A549 treated with Mapracorat at 1 μM for 4 hours (cell line): ENCODE measurements around the gene CBLN3. TPM values are rescaled to one million over a fixed set of nuclear protein-coding genes. Genes with fewer than 3 reads are reported as not detected.

Experiments
- total RNA-seq: library from RNA; stranded (reverse); fragments of 200-300 nt; extraction: Qiagen RNA extraction; gene quantifications from 5 replicates; pipeline ENCODE4 v1.2.3, GENCODE V29; 2022

Gene CBLN3
- 0.77 to 1.2 TPM (median 1.1 TPM) in 5 replicates for total RNA-seq

DNA sequence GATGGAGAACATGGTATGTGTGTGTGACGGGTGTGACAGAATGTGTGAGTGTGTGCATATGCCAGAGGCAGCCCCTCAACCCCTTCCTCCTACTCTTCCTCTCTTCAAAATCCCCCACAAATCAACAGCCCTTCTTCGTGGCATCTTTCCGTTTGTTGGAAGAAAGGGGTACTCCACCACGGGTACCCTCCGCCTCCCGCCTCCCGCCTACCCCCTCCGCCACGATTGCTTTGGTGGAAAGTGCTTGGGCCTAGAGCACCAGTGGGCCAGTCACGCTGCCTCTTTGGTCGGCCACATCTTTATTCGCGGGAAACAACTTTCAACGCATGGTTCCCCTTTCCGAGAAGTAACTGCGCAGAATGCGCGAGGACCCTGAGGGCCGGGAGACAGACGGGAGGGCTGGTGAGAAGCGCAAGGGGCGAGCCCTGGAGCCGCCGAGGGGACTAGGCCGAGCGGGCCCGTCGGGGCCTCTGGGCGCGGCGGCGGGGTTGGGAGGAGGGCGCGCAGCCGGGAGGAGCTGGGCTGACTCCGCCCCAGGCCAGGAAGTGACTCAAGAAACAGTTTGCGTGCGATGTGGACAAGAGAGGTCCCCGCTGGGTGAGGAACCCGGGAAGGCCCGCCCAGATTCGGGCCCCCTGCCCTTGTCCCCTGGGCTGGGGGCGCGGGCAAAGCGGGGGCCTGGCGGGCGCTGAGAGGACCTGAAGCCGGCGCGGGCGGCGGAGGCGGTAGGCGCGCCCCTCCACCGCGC, at the start of gene CBLN3, which contains the start of gene KHNYN:
Gene CBLN3, minus strand, starts transcription at position 274 of the 748 bp plus-strand sequence. CDS start 614 bp downstream, outside the sequence.
Gene KHNYN, plus strand, starts transcription at position 560 of the 748 bp plus-strand sequence. CDS start 777 bp downstream, outside the sequence.

DNA sequence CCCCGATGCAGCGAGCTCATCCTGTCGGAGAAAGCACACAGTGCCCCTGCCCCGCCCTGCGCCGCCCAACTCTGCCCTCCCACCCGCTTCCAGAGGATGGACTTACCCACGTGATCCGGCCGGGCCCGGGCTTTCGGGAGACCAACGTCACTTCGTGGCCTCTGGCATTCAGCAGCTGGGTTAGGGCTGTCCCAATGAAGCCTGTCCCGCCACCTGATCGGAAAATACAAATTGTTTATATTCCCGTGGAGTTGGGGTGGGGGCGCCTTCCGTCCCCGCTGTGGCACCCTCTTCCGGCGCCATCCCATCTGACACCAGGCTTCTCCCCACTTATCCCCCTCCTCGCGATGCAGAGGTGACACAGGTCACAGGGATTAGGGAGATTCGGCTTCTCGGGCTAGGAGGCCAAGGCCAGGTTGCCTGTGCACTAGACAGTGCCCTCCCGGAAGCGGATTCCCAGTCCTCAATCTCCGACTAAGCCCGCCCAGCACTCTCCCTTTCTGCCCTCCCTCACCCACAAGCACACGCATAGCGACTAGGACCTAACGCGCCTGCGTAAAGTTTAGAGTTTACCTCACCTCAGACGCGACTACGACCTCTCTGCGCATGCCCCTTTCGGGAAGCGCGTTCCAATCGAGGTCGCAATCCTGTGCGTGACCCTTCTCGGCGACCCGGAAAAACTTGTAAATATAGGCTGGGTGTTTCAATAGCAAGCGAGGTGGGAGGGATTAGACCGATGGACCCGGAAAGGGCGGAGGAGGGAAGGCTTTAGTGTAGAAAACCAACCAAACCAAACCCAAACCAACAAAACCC, 13.0 kb upstream of the CBLN3 start, which contains the start of gene SDR39U1:
Gene SDR39U1, minus strand, starts transcription at position 537 of the 813 bp plus-strand sequence. Its CDS starts 7 bp downstream, at position 530.

DNA sequence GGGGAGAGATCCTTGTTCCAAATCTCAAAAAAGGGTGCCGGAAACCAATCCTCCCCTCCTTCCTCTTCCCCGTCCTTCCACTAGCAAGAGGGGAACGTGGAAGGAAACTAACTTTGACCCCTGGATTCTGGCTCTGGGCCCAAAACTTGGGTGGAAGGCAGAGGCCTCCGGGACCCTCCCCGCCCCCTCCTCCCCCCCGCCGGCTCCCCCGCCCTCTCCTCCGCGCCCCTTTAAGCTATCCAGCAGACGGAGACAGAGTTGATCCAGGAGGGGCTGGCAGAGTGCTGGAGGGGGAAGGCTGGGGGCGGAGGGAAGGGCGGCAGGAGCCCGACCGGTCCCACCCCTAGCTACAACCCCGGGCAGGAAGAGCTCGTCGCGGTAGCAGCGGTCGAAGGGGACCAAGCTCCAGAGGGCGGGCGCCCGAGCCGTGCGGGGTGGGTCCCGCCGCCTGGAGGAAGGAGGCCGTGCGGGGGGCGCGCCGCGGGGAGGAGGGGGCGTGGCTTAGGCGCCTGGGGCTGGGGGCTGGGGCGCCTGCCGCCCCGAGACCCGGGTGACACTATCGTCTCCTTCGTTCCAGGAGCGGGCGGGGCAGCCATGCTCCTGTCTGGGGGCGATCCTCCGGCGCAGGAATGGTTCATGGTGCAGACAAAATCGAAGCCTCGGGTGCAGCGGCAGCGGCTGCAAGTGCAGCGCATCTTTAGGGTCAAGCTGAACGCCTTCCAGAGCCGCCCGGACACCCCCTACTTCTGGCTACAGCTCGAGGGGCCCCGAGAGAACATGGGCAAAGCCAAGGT, 30.6 kb downstream of the CBLN3 start, which contains the start of gene NYNRIN:
Gene NYNRIN, plus strand, starts transcription at position 351 of the 794 bp plus-strand sequence. Its CDS starts 244 bp downstream, at position 595.

Other genes starting within 250 kb of the CBLN3 start
- 72.5 to 89.6 TPM (median 84.6 TPM) in 5 replicates for gene IPO4, start 240.9 kb downstream of the CBLN3 start, total RNA-seq
- gene TM9SF1, start 234.2 kb downstream of the CBLN3 start, total RNA-seq = 58.4 to 64.8 TPM (median 63.8 TPM) in 5 replicates
- not detected in 5 replicates for gene TSSK4, start 224.0 kb downstream of the CBLN3 start, total RNA-seq
- gene CHMP4A, start 216.2 kb downstream of the CBLN3 start, total RNA-seq = 75.9 to 98.1 TPM (median 81.6 TPM) in 5 replicates
- 29.1 to 34.2 TPM (median 30.7 TPM) in 5 replicates for gene MDP1, start 213.6 kb downstream of the CBLN3 start, total RNA-seq
- 450 to 490 TPM (median 458 TPM) in 5 replicates for gene NEDD8, start 197.3 kb downstream of the CBLN3 start, total RNA-seq
- 54.1 to 66.3 TPM (median 57.2 TPM) in 5 replicates for gene GMPR2, start 196.7 kb downstream of the CBLN3 start, total RNA-seq
- 34.4 to 39.3 TPM (median 36.4 TPM) in 5 replicates for gene TINF2, start 187.0 kb downstream of the CBLN3 start, total RNA-seq
- gene TGM1, start 166.5 kb downstream of the CBLN3 start, total RNA-seq = 0.89 to 1.9 TPM (median 1.4 TPM) in 5 replicates
- gene RABGGTA, start 158.1 kb downstream of the CBLN3 start, total RNA-seq = 15.5 to 19.8 TPM (median 17.5 TPM) in 5 replicates
- gene DHRS1, start 129.9 kb downstream of the CBLN3 start, total RNA-seq = 10.4 to 14.5 TPM (median 11.6 TPM) in 5 replicates
- 13.5 to 16.8 TPM (median 15.9 TPM) in 5 replicates for gene NOP9, start 129.8 kb downstream of the CBLN3 start, total RNA-seq
- gene CIDEB, start 121.7 kb downstream of the CBLN3 start, total RNA-seq = 0.08 to 0.24 TPM (median 0.17 TPM) in 5 replicates
- 2.1 to 5.7 TPM (median 4.5 TPM) in 5 replicates for gene LTB4R2, start 119.5 kb downstream of the CBLN3 start, total RNA-seq
- 4.4 to 7.8 TPM (median 5.9 TPM) in 5 replicates for gene LTB4R, start 118.2 kb downstream of the CBLN3 start, total RNA-seq
- not detected in 5 replicates for gene ADCY4, start 94.6 kb downstream of the CBLN3 start, total RNA-seq
- not detected in 5 replicates for gene RIPK3, start 89.7 kb downstream of the CBLN3 start, total RNA-seq
- 0.16 to 0.42 TPM (median 0.18 TPM) in 5 replicates for gene NFATC4, start 61.5 kb downstream of the CBLN3 start, total RNA-seq
- 0.23 to 0.36 TPM (median 0.29 TPM) in 5 replicates for gene NYNRIN, start 30.7 kb downstream of the CBLN3 start, total RNA-seq
- gene KHNYN, start 286 bp upstream of the CBLN3 start, total RNA-seq = 21.5 to 27.2 TPM (median 26.8 TPM) in 5 replicates
- gene SDR39U1, start 13.1 kb upstream of the CBLN3 start, total RNA-seq = 42.7 to 53.0 TPM (median 45.8 TPM) in 5 replicates
- gene CMA1, start 78.6 kb upstream of the CBLN3 start, total RNA-seq = not detected in 5 replicates
- gene CTSG, start 146.6 kb upstream of the CBLN3 start, total RNA-seq = not detected in 5 replicates
- not detected in 5 replicates for gene GZMH, start 180.0 kb upstream of the CBLN3 start, total RNA-seq
- gene GZMB, start 204.5 kb upstream of the CBLN3 start, total RNA-seq = not detected in 5 replicates